Trophoblast cell (in vitro differentiated cells and primary cell): ENCODE data around the gene SPATA31C2.
"Not testable (repeated sequence)": the region's sequence is repeated elsewhere in the genome, so short reads cannot be mapped to it uniquely, and the experiment has no call there.

ENCODE experiments used
- DNase-seq, 2 donors: peaks; one replicate each; pipeline ENCODE4 v3.0.0-alpha.2; 2016
- H2AFZ ChIP-seq: 2 replicates; pipeline ENCODE4 v1.6.1; 2013; ENCODE audit warnings: low read length, moderate library complexity, mild to moderate bottlenecking; ENCODE audit not compliant: insufficient read depth, poor library complexity
- H2AK5ac ChIP-seq: 2 replicates; pipeline ENCODE4 v1.6.1; 2013; ENCODE audit warnings: mild to moderate bottlenecking, low read length
- H2BK120ac ChIP-seq: 2 replicates; pipeline ENCODE4 v1.6.1; 2013; ENCODE audit warnings: low read length, mild to moderate bottlenecking, moderate library complexity; ENCODE audit not compliant: insufficient read depth, poor library complexity
- H2BK12ac ChIP-seq: 2 replicates; pipeline ENCODE4 v1.6.1; 2013; ENCODE audit warnings: mild to moderate bottlenecking, low read length, moderate library complexity
- H2BK5ac ChIP-seq: 2 replicates; pipeline ENCODE4 v1.6.1; 2013; ENCODE audit warnings: low read length, low read depth, moderate library complexity, mild to moderate bottlenecking; ENCODE audit not compliant: poor library complexity
- H3K14ac ChIP-seq: 2 replicates; pipeline ENCODE4 v1.6.1; 2013; ENCODE audit warnings: mild to moderate bottlenecking, low read length
- H3K18ac ChIP-seq: 2 replicates; pipeline ENCODE4 v1.6.1; 2013; ENCODE audit warnings: mild to moderate bottlenecking, low read length
- H3K23ac ChIP-seq: 2 replicates; pipeline ENCODE4 v1.6.1; 2013; ENCODE audit warnings: low read length
- H3K27ac ChIP-seq: 2 replicates; pipeline ENCODE4 v1.5.1; 2013; ENCODE audit warnings: low read depth, mild to moderate bottlenecking, inconsistent platforms, low read length, moderate library complexity
- H3K27me3 ChIP-seq: 2 replicates; pipeline ENCODE4 v1.6.1; 2013; ENCODE audit warnings: inconsistent platforms, mild to moderate bottlenecking, low read length, moderate library complexity; ENCODE audit not compliant: insufficient read depth
- H3K36me3 ChIP-seq, 2 experiments: 1 replicate in 1 of 2; 2 replicates in 1 of 2; pipeline ENCODE4 v1.6.1; 2013; ENCODE audit warnings: low read length in 2 of 2, mild to moderate bottlenecking in 2 of 2, moderate library complexity in 1 of 2; ENCODE audit not compliant: insufficient read depth in 2 of 2, control insufficient read depth in 1 of 2
- H3K4ac ChIP-seq: 2 replicates; pipeline ENCODE4 v1.6.1; 2013; ENCODE audit warnings: low read depth, mild to moderate bottlenecking, low read length, moderate library complexity
- H3K4me1 ChIP-seq, 2 experiments: 1 replicate in 1 of 2; 2 replicates in 1 of 2; pipeline ENCODE4 v1.6.1; 2013; ENCODE audit warnings: low read length in 2 of 2, mild to moderate bottlenecking in 2 of 2, moderate library complexity in 1 of 2; ENCODE audit not compliant: insufficient read depth in 2 of 2, control insufficient read depth in 1 of 2
- H3K4me2 ChIP-seq: 2 replicates; pipeline ENCODE4 v1.6.1; 2013; ENCODE audit warnings: inconsistent platforms, mild to moderate bottlenecking, low read length, moderate library complexity
- H3K4me3 ChIP-seq: 2 replicates; pipeline ENCODE4 v1.5.1; 2013; ENCODE audit warnings: mild to moderate bottlenecking, low read depth, low read length, inconsistent platforms
- H3K79me1 ChIP-seq: one replicate; pipeline ENCODE4 v1.6.1; 2013; ENCODE audit warnings: low read length
- H3K79me2 ChIP-seq: 2 replicates; pipeline ENCODE4 v1.6.1; 2013; ENCODE audit warnings: low read length, mild to moderate bottlenecking; ENCODE audit not compliant: control insufficient read depth, insufficient read depth, poor library complexity
- H3K9ac ChIP-seq: 2 replicates; pipeline ENCODE4 v1.6.1; 2013; ENCODE audit warnings: mild to moderate bottlenecking, low read length
- H3K9me3 ChIP-seq: 2 replicates; pipeline ENCODE4 v1.6.1; 2013; ENCODE audit warnings: low read depth, mild to moderate bottlenecking, control low read depth, inconsistent platforms, low read length; ENCODE audit not compliant: insufficient read depth
- H4K12ac ChIP-seq: 2 replicates; pipeline ENCODE4 v1.6.1; 2013; ENCODE audit warnings: low read depth, mild to moderate bottlenecking, low read length, moderate library complexity
- H4K8ac ChIP-seq: 2 replicates; pipeline ENCODE4 v1.6.1; 2013; ENCODE audit warnings: low read depth, mild to moderate bottlenecking, low read length, moderate library complexity
- H4K91ac ChIP-seq: one replicate; pipeline ENCODE4 v1.6.1; 2013; ENCODE audit warnings: low read depth, mild to moderate bottlenecking, low read length, moderate library complexity
- WGBS: extraction: QIAGEN DNeasy Blood & Tissue Kit; methylation state at CpG from one replicate; pipeline ENCODE4 v1.1.7; 2013; ENCODE audit warnings: missing lambda C conversion rate; ENCODE audit not compliant: insufficient read length, insufficient coverage; ENCODE audit errors: extremely low coverage; 5-methylcytosine and 5-hydroxymethylcytosine counted together

SPATA31C2 gene

GRCh38 chr9:88161144-88161543 is 22.9 kb upstream of the SPATA31C2 start:
- Histone ChIP-seq H3K4ac (no peak overlapping the region), H3K36me3 (no peaks in the 10 kb centered on the region), H3K14ac (no peak overlapping the region), H3K4me1 (no peaks in the 10 kb centered on the region), H4K12ac (no peak overlapping the region), H2BK5ac (no peak overlapping the region), H3K9me3 (peaks cover 3% of the 10 kb centered on the region), H3K79me2 (no peaks in the 10 kb centered on the region), H4K91ac (no peak overlapping the region), H3K18ac (no peak overlapping the region), H3K4me3 (no peak overlapping the region), H3K27ac (no peak overlapping the region), H3K4me2 (no peak overlapping the region), H4K8ac (no peak overlapping the region), H3K27me3 (no peaks in the 10 kb centered on the region), H3K9ac (no peak overlapping the region), H2BK12ac (no peak overlapping the region), H2AFZ (no peak overlapping the region), H2AK5ac (no peak overlapping the region), H2BK120ac (no peak overlapping the region), H3K79me1 (no peaks in the 10 kb centered on the region), H3K23ac (no peak overlapping the region)
- no peak for DNase-seq
- no CpG with 5 or more reads among the region's 6 CpGs for WGBS

- H2BK120ac ChIP-seq = no peak overlapping the region
- no peak overlapping the region for H3K4ac ChIP-seq
- no peak overlapping the region for H2BK5ac ChIP-seq
- no peak overlapping the region for H3K18ac ChIP-seq
- no peak overlapping the region for H3K4me2 ChIP-seq
- no peak overlapping the region for H4K12ac ChIP-seq
- no peak overlapping the region for H3K4me3 ChIP-seq
- no peak overlapping the region for H2AK5ac ChIP-seq
- no peak overlapping the region for H3K23ac ChIP-seq
- no peaks in the 10 kb centered on the region for H3K9me3 ChIP-seq
- H3K79me1 ChIP-seq = no peaks in the 10 kb centered on the region
- no peaks in the 10 kb centered on the region for H3K79me2 ChIP-seq
- no CpG with 5 or more reads among the region's 6 CpGs for WGBS
- no peak overlapping the region for H3K9ac ChIP-seq
- no peak overlapping the region for H2BK12ac ChIP-seq
- H3K27ac ChIP-seq = no peak overlapping the region
- no peak overlapping the region for H4K91ac ChIP-seq
- H3K4me1 ChIP-seq = no peaks in the 10 kb centered on the region
- DNase-seq = no peak
- no peak overlapping the region for H3K14ac ChIP-seq
- H2AFZ ChIP-seq = no peak overlapping the region
- no peaks in the 10 kb centered on the region for H3K36me3 ChIP-seq
- no peak overlapping the region for H4K8ac ChIP-seq
- no peaks in the 10 kb centered on the region for H3K27me3 ChIP-seq
Measured at GRCh38 chr9:88143957-88144625, 5.8 kb upstream of the SPATA31C2 start.

GRCh38 chr9:88143179-88143578 is 4.9 kb upstream of the SPATA31C2 start:
- no peak overlapping the region for H4K91ac ChIP-seq
- no CpG with 5 or more reads among the region's 3 CpGs for WGBS

GRCh38 chr9:88133552-88133951 is 4.7 kb downstream of the SPATA31C2 start:
- H3K4me3 ChIP-seq, H3K27ac ChIP-seq, H3K9ac ChIP-seq, H2BK5ac ChIP-seq, H3K18ac ChIP-seq, H3K23ac ChIP-seq, H3K9me3 ChIP-seq, H4K12ac ChIP-seq, H3K14ac ChIP-seq, H3K79me1 ChIP-seq, H3K4me1 ChIP-seq, H3K36me3 ChIP-seq, H4K8ac ChIP-seq, H3K4me2 ChIP-seq, H4K91ac ChIP-seq, H3K4ac ChIP-seq, H2AK5ac ChIP-seq, H3K79me2 ChIP-seq, H2BK120ac ChIP-seq, DNase-seq, H3K27me3 ChIP-seq, H2AFZ ChIP-seq, H2BK12ac ChIP-seq: not testable (repeated sequence)
- no CpG with 5 or more reads among the region's 12 CpGs for WGBS

More at GRCh38 chr9:88143179-88143578, 4.9 kb upstream of the SPATA31C2 start:
- H4K12ac ChIP-seq = no peak overlapping the region
- no peak overlapping the region for H2AFZ ChIP-seq
- H3K79me2 ChIP-seq = no peaks in the 10 kb centered on the region
- H2BK12ac ChIP-seq = no peak overlapping the region
- no peaks in the 10 kb centered on the region for H3K79me1 ChIP-seq
- H4K8ac ChIP-seq = no peak overlapping the region
- H3K9me3 ChIP-seq = no peaks in the 10 kb centered on the region
- H2AK5ac ChIP-seq = no peak overlapping the region
- no peak overlapping the region for H2BK5ac ChIP-seq
- H3K4ac ChIP-seq = no peak overlapping the region
- no peak overlapping the region for H3K9ac ChIP-seq
- no peak overlapping the region for H3K18ac ChIP-seq
- H3K36me3 ChIP-seq = no peaks in the 10 kb centered on the region
- no peaks in the 10 kb centered on the region for H3K4me1 ChIP-seq
- H3K4me2 ChIP-seq = no peak overlapping the region
- no peak for DNase-seq
- H3K27ac ChIP-seq = no peak overlapping the region
- H3K23ac ChIP-seq = no peak overlapping the region
- H3K14ac ChIP-seq = no peak overlapping the region
- H3K27me3 ChIP-seq = no peaks in the 10 kb centered on the region
- H2BK120ac ChIP-seq = no peak overlapping the region
- H3K4me3 ChIP-seq = no peak overlapping the region
